ENCODE results near the gene ZCCHC24. TPM values are rescaled to one million over a fixed set of nuclear protein-coding genes. Genes with fewer than 3 reads are reported as not detected.

The ZCCHC24 gene
- total and polyA plus RNA-seq, 4 donors, result 42.2 to 99.6 (median 69.8) TPM

GRCh38 chr10:79422178-79422892 lies 23.1 kb downstream of the ZCCHC24 start:
- Histone ChIP-seq H3K36me3 (ENCODE audit: control insufficient read depth in 1 of 2, insufficient read depth in 2 of 2, low read length in 1 of 2) (no peaks in the 10 kb centered on the region), H3K4me3 (ENCODE audit: low read length in 2 of 2) (no peak overlapping the region), H3K9me3 (ENCODE audit: control insufficient read depth, low read length) (no peaks in the 10 kb centered on the region), H3K4me1 (ENCODE audit: control insufficient read depth in 1 of 2, insufficient read depth in 2 of 2, low read length in 2 of 2) (no peaks in the 10 kb centered on the region), H3K27me3 (ENCODE audit: control insufficient read depth in 1 of 2, insufficient read depth in 2 of 2, low read length in 1 of 2) (no peaks in the 10 kb centered on the region), H3K27ac (ENCODE audit: low read depth in 1 of 2, low read length in 2 of 2) (peak overlapping the region in 1 of 2 donors; percentile 26)
- intact Hi-C loops (cut with DNase I), result no loop called here
- ATAC-seq (ENCODE audit: low FRiP score), result peak; percentile 62
- peak; percentile 74 to 84 for DNase-seq
- WGBS, 2 donors, result 10 to 11% methylated on average over 9 of the region's 9 CpGs

- Histone ChIP-seq H3K36me3 (ENCODE audit: control insufficient read depth in 1 of 2, insufficient read depth in 2 of 2, low read length in 1 of 2) (no peaks in the 10 kb centered on the region), H3K4me3 (ENCODE audit: low read length in 2 of 2) (no peak overlapping the region), H3K27me3 (ENCODE audit: control insufficient read depth in 1 of 2, insufficient read depth in 2 of 2, low read length in 1 of 2) (no peaks in the 10 kb centered on the region), H3K9me3 (ENCODE audit: control insufficient read depth, low read length) (no peaks in the 10 kb centered on the region), H3K4me1 (ENCODE audit: control insufficient read depth in 1 of 2, insufficient read depth in 2 of 2, low read length in 2 of 2) (no peaks in the 10 kb centered on the region), H3K27ac (ENCODE audit: low read depth in 1 of 2, low read length in 2 of 2) (no peak overlapping the region)
- DNase-seq (peak in 1 of 2 donors; percentile 56), ATAC-seq (ENCODE audit: low FRiP score) (no peak)
- 27 to 41% methylated on average over 12 of the region's 12 CpGs for WGBS, 2 donors
- intact Hi-C loops (cut with DNase I), result no loop called here
These were observed 24.3 kb downstream of the ZCCHC24 start for GRCh38 chr10:79420974-79421688.

- H3K27ac ChIP-seq (ENCODE audit: low read depth in 1 of 2, low read length in 2 of 2), result no peak overlapping the region
- DNase-seq (peak in 1 of 2 donors; percentile 54), ATAC-seq (ENCODE audit: low FRiP score) (no peak)
- whole genome bisulfite sequencing, 2 donors, result 87 to 94% methylated on average over 13 of the region's 13 CpGs
- no peaks in the 10 kb centered on the region for H3K4me1 ChIP-seq (ENCODE audit: control insufficient read depth in 1 of 2, insufficient read depth in 2 of 2, low read length in 2 of 2)
- no peaks in the 10 kb centered on the region for H3K36me3 ChIP-seq (ENCODE audit: control insufficient read depth in 1 of 2, insufficient read depth in 2 of 2, low read length in 1 of 2)
- intact Hi-C loops (cut with DNase I), result no loop called here
- no peaks in the 10 kb centered on the region for H3K27me3 ChIP-seq (ENCODE audit: control insufficient read depth in 1 of 2, insufficient read depth in 2 of 2, low read length in 1 of 2)
- H3K9me3 ChIP-seq (ENCODE audit: control insufficient read depth, low read length), result no peaks in the 10 kb centered on the region
- H3K4me3 ChIP-seq (ENCODE audit: low read length in 2 of 2), result no peak overlapping the region
These were observed 26.4 kb downstream of the ZCCHC24 start for GRCh38 chr10:79418886-79419595.

- H3K4me1 ChIP-seq (ENCODE audit: control insufficient read depth in 1 of 2, insufficient read depth in 2 of 2, low read length in 2 of 2), result no peaks in the 10 kb centered on the region
These were observed 27.1 kb downstream of the ZCCHC24 start for GRCh38 chr10:79418274-79418673.

GRCh38 chr10:79417731-79418130 lies 27.7 kb downstream of the ZCCHC24 start:
- intact Hi-C loops (cut with DNase I), result no loop called here
- DNase-seq, result peak in 1 of 2 donors; percentile 50

More at GRCh38 chr10:79418274-79418673, 27.1 kb downstream of the ZCCHC24 start:
- DNase-seq (peak in 1 of 2 donors; percentile 49), ATAC-seq (ENCODE audit: low FRiP score) (no peak)
- intact Hi-C loops (cut with DNase I), result no loop called here
- no peak overlapping the region for H3K4me3 ChIP-seq (ENCODE audit: low read length in 2 of 2)
- no peaks in the 10 kb centered on the region for H3K36me3 ChIP-seq (ENCODE audit: control insufficient read depth in 1 of 2, insufficient read depth in 2 of 2, low read length in 1 of 2)
- 77 to 80% methylated on average over 6 of the region's 6 CpGs for WGBS, 2 donors
- no peak overlapping the region for H3K27ac ChIP-seq (ENCODE audit: low read depth in 1 of 2, low read length in 2 of 2)
- no peaks in the 10 kb centered on the region for H3K9me3 ChIP-seq (ENCODE audit: control insufficient read depth, low read length)
- no peaks in the 10 kb centered on the region for H3K27me3 ChIP-seq (ENCODE audit: control insufficient read depth in 1 of 2, insufficient read depth in 2 of 2, low read length in 1 of 2)

GRCh38 chr10:79417266-79417665 lies 28.2 kb downstream of the ZCCHC24 start:
- H3K9me3 ChIP-seq (ENCODE audit: control insufficient read depth, low read length), result no peaks in the 10 kb centered on the region
- H3K4me3 ChIP-seq (ENCODE audit: low read length in 2 of 2), result no peak overlapping the region
- no peaks in the 10 kb centered on the region for H3K36me3 ChIP-seq (ENCODE audit: control insufficient read depth in 1 of 2, insufficient read depth in 2 of 2, low read length in 1 of 2)
- no peak for ATAC-seq (ENCODE audit: low FRiP score)
- H3K4me1 ChIP-seq (ENCODE audit: control insufficient read depth in 1 of 2, insufficient read depth in 2 of 2, low read length in 2 of 2), result no peaks in the 10 kb centered on the region
- 79 to 82% methylated on average over 2 of the region's 2 CpGs for WGBS, 2 donors
- H3K27me3 ChIP-seq (ENCODE audit: control insufficient read depth in 1 of 2, insufficient read depth in 2 of 2, low read length in 1 of 2), result no peaks in the 10 kb centered on the region
- intact Hi-C loops (cut with DNase I), result no loop called here
- no peak for DNase-seq
- no peak overlapping the region for H3K27ac ChIP-seq (ENCODE audit: low read depth in 1 of 2, low read length in 2 of 2)

More at GRCh38 chr10:79417731-79418130, 27.7 kb downstream of the ZCCHC24 start:
- no peaks in the 10 kb centered on the region for H3K36me3 ChIP-seq (ENCODE audit: control insufficient read depth in 1 of 2, insufficient read depth in 2 of 2, low read length in 1 of 2)
- H3K27ac ChIP-seq (ENCODE audit: low read depth in 1 of 2, low read length in 2 of 2), result no peak overlapping the region
- no peak for ATAC-seq (ENCODE audit: low FRiP score)
- H3K27me3 ChIP-seq (ENCODE audit: control insufficient read depth in 1 of 2, insufficient read depth in 2 of 2, low read length in 1 of 2), result no peaks in the 10 kb centered on the region
- WGBS, 2 donors, result 76 to 81% methylated on average over 4 of the region's 4 CpGs
- H3K4me1 ChIP-seq (ENCODE audit: control insufficient read depth in 1 of 2, insufficient read depth in 2 of 2, low read length in 2 of 2), result no peaks in the 10 kb centered on the region
- no peaks in the 10 kb centered on the region for H3K9me3 ChIP-seq (ENCODE audit: control insufficient read depth, low read length)
- no peak overlapping the region for H3K4me3 ChIP-seq (ENCODE audit: low read length in 2 of 2)

- H3K36me3 ChIP-seq (ENCODE audit: control insufficient read depth in 1 of 2, insufficient read depth in 2 of 2, low read length in 1 of 2), result no peaks in the 10 kb centered on the region
- 83 to 85% methylated on average over 11 to 12 of the region's 12 CpGs for WGBS, 2 donors
- H3K4me3 ChIP-seq (ENCODE audit: low read length in 2 of 2), result no peak overlapping the region
- DNase-seq (peak in 1 of 2 donors; percentile 32), ATAC-seq (ENCODE audit: low FRiP score) (no peak)
- intact Hi-C loops (cut with DNase I), result no loop called here
- no peak overlapping the region for H3K27ac ChIP-seq (ENCODE audit: low read depth in 1 of 2, low read length in 2 of 2)
- no peaks in the 10 kb centered on the region for H3K4me1 ChIP-seq (ENCODE audit: control insufficient read depth in 1 of 2, insufficient read depth in 2 of 2, low read length in 2 of 2)
- H3K9me3 ChIP-seq (ENCODE audit: control insufficient read depth, low read length), result no peaks in the 10 kb centered on the region
- no peaks in the 10 kb centered on the region for H3K27me3 ChIP-seq (ENCODE audit: control insufficient read depth in 1 of 2, insufficient read depth in 2 of 2, low read length in 1 of 2)
These were observed 28.7 kb downstream of the ZCCHC24 start for GRCh38 chr10:79416578-79417255.
